ENCODE results near the gene OCA2.

DNA sequence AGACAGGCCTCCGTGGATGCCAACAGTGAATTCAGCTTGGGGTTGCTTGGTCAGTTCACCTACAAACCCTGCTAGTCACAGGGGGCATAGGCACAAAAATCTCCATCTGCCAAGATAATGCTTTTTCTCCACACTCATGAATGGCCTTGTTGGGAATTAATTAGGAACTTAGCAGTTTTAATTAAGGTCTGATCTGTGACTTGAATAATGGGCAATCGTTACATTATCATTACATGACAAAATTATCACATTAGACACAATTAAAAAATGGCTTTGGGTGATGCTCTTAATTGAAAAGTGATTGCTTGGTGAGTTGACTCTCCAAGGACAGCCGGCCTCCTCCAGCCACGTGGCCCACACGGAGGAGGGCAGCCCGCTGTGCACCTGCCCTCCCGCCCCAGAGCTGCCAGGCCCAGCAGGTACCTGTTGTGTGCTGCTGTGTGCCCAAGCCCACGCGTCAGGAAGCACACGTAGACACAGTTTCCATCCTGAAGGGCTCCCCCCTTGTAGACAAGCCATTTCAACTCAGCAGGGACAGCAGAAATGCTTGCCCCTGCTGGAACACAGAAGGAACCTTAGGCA is 274.2 kb downstream of the OCA2 start:
- TF ChIP-seq, protein P1, sequence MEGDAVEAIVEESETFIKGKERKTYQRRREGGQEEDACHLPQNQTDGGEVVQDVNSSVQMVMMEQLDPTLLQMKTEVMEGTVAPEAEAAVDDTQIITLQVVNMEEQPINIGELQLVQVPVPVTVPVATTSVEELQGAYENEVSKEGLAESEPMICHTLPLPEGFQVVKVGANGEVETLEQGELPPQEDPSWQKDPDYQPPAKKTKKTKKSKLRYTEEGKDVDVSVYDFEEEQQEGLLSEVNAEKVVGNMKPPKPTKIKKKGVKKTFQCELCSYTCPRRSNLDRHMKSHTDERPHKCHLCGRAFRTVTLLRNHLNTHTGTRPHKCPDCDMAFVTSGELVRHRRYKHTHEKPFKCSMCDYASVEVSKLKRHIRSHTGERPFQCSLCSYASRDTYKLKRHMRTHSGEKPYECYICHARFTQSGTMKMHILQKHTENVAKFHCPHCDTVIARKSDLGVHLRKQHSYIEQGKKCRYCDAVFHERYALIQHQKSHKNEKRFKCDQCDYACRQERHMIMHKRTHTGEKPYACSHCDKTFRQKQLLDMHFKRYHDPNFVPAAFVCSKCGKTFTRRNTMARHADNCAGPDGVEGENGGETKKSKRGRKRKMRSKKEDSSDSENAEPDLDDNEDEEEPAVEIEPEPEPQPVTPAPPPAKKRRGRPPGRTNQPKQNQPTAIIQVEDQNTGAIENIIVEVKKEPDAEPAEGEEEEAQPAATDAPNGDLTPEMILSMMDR (IDR thresholded peaks at IDR 0.05), result no peak
- TF ChIP-seq POLR2A (IDR thresholded peaks at IDR 0.05), result no peak
